Fibroblast of lung (primary cell): ENCODE results near the gene MXRA8.

Experiments
- CTCF ChIP-seq, 2 donors: IDR thresholded peaks in 1 of 2; conservative IDR thresholded peaks in 1 of 2; 1 replicate in 1 of 2; 2 replicates in 1 of 2; pipeline ENCODE4 v1.5.1; 2011 to 2012; ENCODE audit warnings: low read length in 2 of 2, control low read depth in 1 of 2, inconsistent platforms in 1 of 2, low read depth in 1 of 2, mild to moderate bottlenecking in 1 of 2
- EZH2 ChIP-seq: IDR thresholded peaks from 2 replicates; pipeline ENCODE4 v1.5.1; 2012; ENCODE audit warnings: low read length, control low read depth, mild to moderate bottlenecking; ENCODE audit errors: missing control alignments

- TF ChIP-seq CTCF (conservative IDR thresholded peaks at IDR 0.05 in 1 of 2, IDR thresholded peaks at IDR 0.05 in 1 of 2; ENCODE audit: low read depth in 1 of 2, low read length in 2 of 2) (no peak), EZH2 (no peak)
Measured at GRCh38 chr1:1321477-1321876, 36.9 kb downstream of the MXRA8 start.
